NCI-H345 treated with DMSO at 0.1 percent for 48 hours (cell line): Measurements from ENCODE around the gene MTRF1L.
"Not testable (repeated sequence)": the region's sequence is repeated elsewhere in the genome, so short reads cannot be mapped to it uniquely, and the experiment has no call there.

Experiments
- DNase-seq: peaks from one replicate; lab custom pipeline; 2025; ENCODE audit not compliant: unreplicated experiment; lab: John Stamatoyannopoulos, UW

Gene MTRF1L

GRCh38 chr6:152973916-152974315, 28.6 kb downstream of the MTRF1L start:
- DNase-seq, result no peak

- DNase-seq, result no peak
These were observed 32.7 kb downstream of the MTRF1L start for GRCh38 chr6:152969688-152970418.

- not testable (repeated sequence) for DNase-seq
These were observed 36.2 kb downstream of the MTRF1L start for GRCh38 chr6:152966168-152966894.

DNA sequence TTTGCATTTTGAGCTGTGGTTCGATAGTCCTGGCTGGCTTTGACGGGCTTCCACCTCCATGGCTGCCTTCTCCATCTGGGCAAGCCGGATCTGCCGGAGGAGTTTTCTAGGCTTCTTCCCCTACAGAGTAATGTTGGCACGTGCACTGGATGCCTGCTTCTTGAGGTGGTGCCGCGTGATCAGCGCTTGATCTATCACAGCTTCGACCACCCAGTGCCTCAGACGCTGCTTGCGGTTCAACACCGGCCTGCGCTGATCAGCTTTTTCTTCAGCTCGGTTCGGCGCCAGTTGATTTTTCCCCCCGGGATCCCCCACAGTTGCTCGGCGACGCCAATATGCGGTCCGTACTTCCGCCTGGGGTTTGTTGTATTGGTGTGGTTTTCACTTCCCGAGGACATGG, 43.2 kb downstream of the MTRF1L start:
- DNase-seq, result no peak

DNA sequence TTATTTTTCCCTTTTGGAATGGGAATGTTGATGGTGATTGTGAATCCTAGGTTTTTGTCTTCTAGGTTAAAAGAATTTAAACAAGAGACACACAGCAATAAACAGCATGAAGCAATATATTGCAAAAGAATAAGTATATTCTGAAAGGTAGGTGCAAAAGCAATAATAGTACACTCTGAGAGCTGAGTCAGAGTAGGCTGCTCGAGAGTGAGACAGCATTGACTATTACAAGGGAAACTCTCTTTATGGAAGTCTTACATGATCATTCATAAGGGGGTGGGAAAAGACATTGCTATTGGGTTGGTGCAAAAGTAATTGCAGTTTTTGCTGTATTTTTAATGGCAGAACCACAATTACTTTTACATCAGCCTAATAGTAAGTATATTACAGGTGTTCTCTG, 44.7 kb downstream of the MTRF1L start:
- DNase-seq, result no peak

DNA sequence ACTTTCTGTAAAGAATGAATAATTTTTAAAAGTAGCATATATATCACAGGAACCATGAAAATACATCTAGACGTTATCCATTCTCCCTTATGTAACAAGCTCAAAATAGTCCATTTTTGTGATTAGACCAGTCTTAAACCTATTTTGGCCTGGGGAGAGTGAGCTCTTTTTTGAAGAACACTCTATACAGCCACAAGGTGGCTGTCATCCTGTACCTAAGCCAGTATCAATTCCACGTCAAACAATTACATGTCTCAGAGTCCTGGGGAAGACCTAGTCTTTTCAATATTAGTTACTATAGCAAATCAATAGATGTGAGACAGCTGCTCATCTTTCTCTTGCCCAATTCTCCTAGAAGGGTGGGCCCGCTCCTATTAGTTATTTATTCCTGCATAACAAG, 48.1 kb downstream of the MTRF1L start:
- DNase-seq, result no peak

DNA sequence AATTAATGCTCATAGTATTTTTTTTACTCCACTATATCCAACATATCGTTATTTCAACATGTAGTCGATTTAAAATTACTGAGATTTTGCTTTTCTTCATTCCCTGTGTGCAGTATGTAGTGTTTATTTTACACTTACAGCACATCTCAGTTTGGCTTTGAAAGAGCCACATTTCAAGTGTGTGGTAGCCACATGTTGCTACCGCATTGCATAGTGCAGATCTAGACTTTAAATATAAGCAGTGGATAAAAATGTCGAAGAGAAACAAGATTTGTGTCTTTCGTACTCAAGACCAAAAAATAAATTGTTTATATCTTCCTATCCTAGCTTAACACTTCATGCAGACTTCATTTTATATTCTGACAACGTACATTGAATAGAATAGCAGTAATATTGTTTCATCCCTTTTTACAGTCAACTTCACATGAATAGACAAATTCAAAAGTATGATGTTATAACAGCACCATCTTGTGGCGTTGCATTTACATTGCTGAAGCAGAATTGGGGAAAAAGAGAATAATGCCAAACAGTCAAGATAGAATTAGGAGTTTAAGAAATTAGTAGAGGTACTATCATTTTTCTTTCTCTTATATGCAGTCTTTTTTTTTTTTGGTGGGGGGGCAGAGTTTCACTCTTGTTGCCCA, 49.5 kb downstream of the MTRF1L start:
- DNase-seq, result no peak

GRCh38 chr6:152952045-152952444, 50.5 kb downstream of the MTRF1L start:
- DNase-seq, result no peak

DNA sequence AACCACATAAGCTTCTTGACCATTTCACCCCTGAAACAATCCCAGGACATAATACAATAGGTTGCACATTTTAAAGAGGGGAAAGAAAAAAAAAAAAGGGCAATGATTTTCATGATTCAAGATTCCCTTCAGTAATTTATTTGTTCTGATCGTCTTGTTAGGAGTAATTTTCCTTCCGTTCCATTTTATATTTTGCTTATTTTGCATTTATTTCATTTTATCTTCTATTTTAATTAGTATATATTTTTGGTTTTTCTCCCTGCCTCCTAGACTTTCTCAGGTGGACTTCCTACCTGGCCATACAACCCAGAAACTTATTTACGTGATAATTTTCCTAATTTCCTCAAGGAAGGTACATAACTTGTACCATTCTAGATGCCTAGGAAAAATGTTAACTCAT, 52.3 kb downstream of the MTRF1L start:
- no peak for DNase-seq

- no peak for DNase-seq
These were observed 54.2 kb downstream of the MTRF1L start for GRCh38 chr6:152948150-152948768.

DNA sequence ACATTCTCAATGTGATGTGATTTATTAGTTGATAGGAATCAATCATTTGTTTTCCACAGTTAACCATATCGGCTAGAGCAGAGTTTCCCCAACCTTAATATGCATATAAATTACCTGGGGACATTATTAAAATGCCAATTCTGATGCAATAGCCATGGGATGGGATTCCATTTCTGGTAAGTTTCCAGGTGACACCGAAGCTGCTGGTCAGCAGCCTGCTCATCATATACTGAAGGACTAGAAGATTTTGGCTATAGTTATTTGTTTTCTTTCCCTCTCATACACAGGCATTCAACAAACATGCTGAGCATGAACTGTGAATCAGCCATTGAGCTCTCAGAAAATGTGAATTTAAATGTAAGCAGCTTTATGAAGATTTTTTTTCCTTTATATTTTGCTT, 55.5 kb downstream of the MTRF1L start:
- DNase-seq, result no peak

DNA sequence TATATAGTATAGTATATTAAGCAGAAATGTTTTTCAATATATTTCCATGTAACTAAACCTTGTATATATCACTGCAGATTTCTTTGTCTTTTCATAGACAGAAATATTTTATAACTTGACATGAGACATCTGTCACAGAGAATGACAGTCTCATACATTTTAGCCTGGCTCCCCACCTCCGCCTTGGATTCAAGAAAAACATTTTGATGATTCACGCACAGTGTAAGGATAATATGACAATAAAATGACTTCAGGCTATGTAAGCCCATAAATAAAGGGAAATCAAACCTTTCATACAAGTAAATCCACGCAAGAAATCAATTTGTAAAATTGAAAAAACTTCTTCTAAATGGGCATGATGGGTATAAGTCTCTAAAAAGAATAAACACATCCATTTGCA, 56.0 kb downstream of the MTRF1L start:
- DNase-seq, result no peak

DNA sequence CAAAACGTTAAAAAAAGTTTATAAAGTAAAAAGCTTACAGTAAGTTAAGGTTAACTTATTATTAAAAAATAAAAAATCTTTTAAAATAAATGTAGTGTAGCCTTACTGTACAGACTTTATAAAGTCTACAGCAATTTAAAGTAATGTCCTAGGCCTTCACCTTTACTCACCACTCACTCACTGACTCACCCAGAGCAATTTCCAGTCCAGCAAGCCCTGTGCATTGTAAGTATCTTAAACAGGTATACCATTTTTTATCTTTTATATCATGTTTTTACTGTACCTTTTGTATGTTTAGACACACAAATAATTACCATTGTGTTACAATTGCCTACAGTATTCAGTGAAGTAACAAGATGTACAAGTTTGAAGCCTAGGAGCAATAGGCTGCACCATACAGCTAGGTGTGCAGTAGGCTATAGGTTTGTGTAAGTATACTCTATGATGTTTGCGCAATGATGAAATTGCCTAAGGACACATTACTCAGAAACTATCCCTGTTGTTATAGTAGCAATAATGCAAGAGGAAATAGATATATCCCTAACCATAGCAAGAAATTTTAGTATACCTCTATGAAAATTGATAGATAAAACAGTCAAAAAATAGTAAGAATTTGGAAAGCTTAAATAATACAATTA, 59.1 kb downstream of the MTRF1L start:
- no peak for DNase-seq

DNA sequence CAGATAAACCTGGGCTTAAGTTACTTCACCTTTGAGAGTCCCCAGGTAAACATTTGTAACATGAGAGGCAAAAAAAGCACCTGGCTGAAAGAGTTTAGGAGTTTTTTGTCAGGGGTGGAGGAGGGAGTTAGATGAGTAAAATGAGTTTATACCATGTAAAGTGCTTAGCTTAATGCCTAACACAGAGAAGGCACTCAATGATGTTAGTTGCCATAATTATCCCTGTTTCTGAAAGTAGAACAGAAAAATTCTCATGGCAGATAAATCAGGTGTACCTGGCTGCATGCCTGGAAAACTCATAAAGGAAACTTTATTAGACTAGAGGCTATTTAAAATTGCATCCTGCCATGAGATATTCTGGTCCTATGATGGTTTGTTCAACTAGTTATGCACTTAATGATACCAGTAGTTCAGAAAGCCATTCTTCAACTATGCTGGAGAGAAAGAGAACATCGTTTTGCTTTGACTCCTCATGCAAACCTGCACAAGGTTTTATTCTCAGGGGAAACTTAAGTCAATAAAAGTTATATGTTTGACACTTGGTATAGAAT, 60.1 kb downstream of the MTRF1L start:
- no peak for DNase-seq

- DNase-seq, result no peak
These were observed 60.8 kb downstream of the MTRF1L start for GRCh38 chr6:152941746-152942145.
